Spleen (tissue), 11 donors: Measurements from ENCODE around the gene C2orf92. TPM values are rescaled to one million over a fixed set of nuclear protein-coding genes. Genes with fewer than 3 reads are reported as not detected.

Experiments
- DNase-seq: peaks from one replicate; pipeline ENCODE4 v3.0.0-alpha.2; 2020
- H3K27ac ChIP-seq, 8 donors: fragments of 200-600 bp; sonication (generic) in 7 of 8; 1 replicate in 4 of 8; 2 replicates in 4 of 8; pipeline versions ENCODE4 v1.5.0 to v1.8.0; 2016 to 2021; ENCODE audit warnings: inconsistent platforms in 4 of 8, mild to moderate bottlenecking in 4 of 8, moderate library complexity in 1 of 8
- H3K27me3 ChIP-seq, 7 donors: fragments of 200-600 bp; sonication (generic) in 6 of 7; replicated peaks in 1 of 7; 1 replicate in 4 of 7; 2 replicates in 3 of 7; pipeline versions ENCODE4 v1.5.0 to v1.8.0; 2016 to 2021; ENCODE audit warnings: inconsistent platforms in 3 of 7, mild to moderate bottlenecking in 1 of 7
- H3K36me3 ChIP-seq, 6 donors: fragments of 200-600 bp; sonication (generic) in 5 of 6; 1 replicate in 4 of 6; 2 replicates in 2 of 6; pipeline versions ENCODE4 v1.5.0 to v1.8.0; 2016 to 2021; ENCODE audit warnings: inconsistent platforms in 2 of 6
- H3K4me1 ChIP-seq, 6 donors: fragments of 200-600 bp; sonication (generic) in 5 of 6; 1 replicate in 3 of 6; 2 replicates in 3 of 6; pipeline versions ENCODE4 v1.5.0 to v1.8.0; 2016 to 2021; ENCODE audit warnings: inconsistent platforms in 3 of 6
- H3K4me3 ChIP-seq, 8 donors: fragments of 200-600 bp; sonication (generic) in 7 of 8; 1 replicate in 4 of 8; 2 replicates in 4 of 8; pipeline versions ENCODE4 v1.5.0 to v1.8.0; 2016 to 2021; ENCODE audit warnings: inconsistent platforms in 4 of 8, mild to moderate bottlenecking in 4 of 8, moderate library complexity in 2 of 8
- H3K9me3 ChIP-seq, 8 donors: fragments of 200-600 bp; sonication (generic) in 7 of 8; 1 replicate in 4 of 8; 2 replicates in 4 of 8; pipeline versions ENCODE4 v1.5.0 to v1.8.0; 2016 to 2021; ENCODE audit warnings: inconsistent platforms in 4 of 8
- CTCF ChIP-seq, 11 experiments: fragments of 200-600 bp in 7 of 11; fragments of 450-650 bp in 4 of 11; sonication (generic) in 4 of 11; IDR thresholded peaks in 8 of 11; conservative IDR thresholded peaks in 3 of 11; 1 replicate in 7 of 11; 2 replicates in 4 of 11; pipeline versions ENCODE4 v1.4.0 to v1.8.0; 2016 to 2021; ENCODE audit warnings: antibody characterized with exemption in 11 of 11, inconsistent platforms in 4 of 11, mild to moderate bottlenecking in 1 of 11
- POLR2A ChIP-seq, 3 donors: fragments of 450-650 bp; IDR thresholded peaks; one replicate each; pipeline ENCODE4 v1.5.1; 2017; ENCODE audit warnings: antibody characterized with exemption in 3 of 3, mild to moderate bottlenecking in 1 of 3
- POLR2AphosphoS5 ChIP-seq, 3 donors: sonication (generic); formaldehyde crosslinking; IDR thresholded peaks; one replicate each; pipeline ENCODE4 v1.5.1; 2017; ENCODE audit warnings: antibody characterized with exemption in 3 of 3
- WGBS, 5 donors: extraction: QIAGEN DNeasy Blood & Tissue Kit in 3 of 5; methylation state at CpG; one replicate each; pipeline versions ENCODE4 v1.1.5 to v1.1.7; 2013 to 2018; 5-methylcytosine and 5-hydroxymethylcytosine counted together
- intact Hi-C: fragments of 100-400 bp; cut with DNase I; formaldehyde crosslinking; loops from one replicate; pipeline ENCODE4 v1.15.0; 2023; ENCODE audit warnings: low total_unique reads
- polyA plus RNA-seq, 3 donors: library from polyadenylated mRNA; stranded (reverse); fragments of 200-250 nt; gene quantifications; one replicate each; pipeline ENCODE4 v1.2.1, GENCODE V29; 2013
- total RNA-seq, 7 donors: library from RNA; depleted of rRNA in 3 of 7; stranded (reverse); fragments of >200 nt in 3 of 7; fragmentation: NEBNext Ultra II Directional in 4 of 7; extraction: Animal tissue kit (Norgen Biotek cat#: 25700) in 4 of 7; gene quantifications; one replicate each; pipeline versions ENCODE4 v1.1.0 to v1.2.1, GENCODE V29; 2016 to 2021
- donor health status: healthy with polysubstance abuse.
- donor health status: DM: no; HTN: no; CAD: no; lungs with moderate emphysema.
- donor health status: DM: no; HTN: no; CAD: no.
- donor health status: Bipolar disorder and iron deficiency.
- donor health status: healthy.
- donor health status: DM: no; HTN: no; CAD: no.
- donor health status: DM: yes; HTN: yes; CAD: no.

The C2orf92 gene
- total and polyA plus RNA-seq, 10 donors = 5.7 to 33.6 (median 21.4) TPM

GRCh38 chr2:97645112-97645694 lies 24.3 kb upstream of the C2orf92 start:
- Histone ChIP-seq H3K27me3 (no peaks in the 10 kb centered on the region), H3K27ac (peak overlapping the region; percentile 93 to 97 (median 96)), H3K36me3 (peaks cover 5 to 34% (median 27%) of the 10 kb centered on the region in 6 donors), H3K4me3 (peak overlapping the region; percentile 87 to 100 (median 95)), H3K9me3 (no peaks in the 10 kb centered on the region), H3K4me1 (peaks cover 7 to 47% (median 30%) of the 10 kb centered on the region in 6 donors)
- DNase-seq = peak; percentile 91
- WGBS, 5 donors = 4 to 7% (median 4%) methylated on average over 19 of the region's 19 CpGs
- intact Hi-C loops = no loop called here
- TF ChIP-seq CTCF (IDR thresholded peaks at IDR 0.05 in 8 of 11, conservative IDR thresholded peaks at IDR 0.05 in 3 of 11) (no peak), POLR2AphosphoS5 (IDR thresholded peaks at IDR 0.05) (no peak), POLR2A (IDR thresholded peaks at IDR 0.05) (no peak)

- 1 to 2% (median 1%) methylated on average over 40 to 63 of the region's 63 CpGs for WGBS, 5 donors
- TF ChIP-seq POLR2AphosphoS5 (IDR thresholded peaks at IDR 0.05) (peak; percentile 94 to 95 (median 94)), CTCF (IDR thresholded peaks at IDR 0.05 in 8 of 11, conservative IDR thresholded peaks at IDR 0.05 in 3 of 11) (peak in 5 of 11 experiments; percentile 13 to 54 (median 36)), POLR2A (IDR thresholded peaks at IDR 0.05) (peak; percentile 43 to 81 (median 57))
- no peaks in the 10 kb centered on the region for H3K9me3 ChIP-seq
- peaks cover 7 to 47% (median 30%) of the 10 kb centered on the region in 6 donors for H3K4me1 ChIP-seq
- H3K4me3 ChIP-seq = peak within 1 kb of the TSS; percentile 87 to 100 (median 95)
- H3K36me3 ChIP-seq = peaks cover 5 to 42% (median 30%) of the 10 kb centered on the region in 6 donors
- DNase-seq = peak; percentile 100
- no peaks in the 10 kb centered on the region for H3K27me3 ChIP-seq
- H3K27ac ChIP-seq = peak within 1 kb of the TSS; percentile 93 to 97 (median 96)
- intact Hi-C loops = no loop called here
These were observed 23.6 kb upstream of the C2orf92 start, which contains the start of gene COX5B for GRCh38 chr2:97645695-97646629. Gene COX5B, plus strand, starts transcription at chr2:97646062. Its CDS starts 25 bp downstream, at chr2:97646087.

GRCh38 chr2:97646977-97647376 lies 22.5 kb upstream of the C2orf92 start:
- peaks cover 5 to 44% (median 30%) of the 10 kb centered on the region in 6 donors for H3K36me3 ChIP-seq
- no peaks in the 10 kb centered on the region for H3K9me3 ChIP-seq
- H3K4me1 ChIP-seq = peaks cover 7 to 47% (median 30%) of the 10 kb centered on the region in 6 donors
- intact Hi-C loops = no loop called here
- peak overlapping the region in 6 of 8 donors; percentile 95 to 97 (median 96) for H3K27ac ChIP-seq
- H3K4me3 ChIP-seq = peak overlapping the region in 7 of 8 donors; percentile 87 to 100 (median 95)
- WGBS, 5 donors = 80 to 91% (median 85%) methylated on average over 4 of the region's 4 CpGs
- DNase-seq = no peak
- no peaks in the 10 kb centered on the region for H3K27me3 ChIP-seq
- no peak for TF ChIP-seq CTCF (IDR thresholded peaks at IDR 0.05 in 8 of 11, conservative IDR thresholded peaks at IDR 0.05 in 3 of 11)
- TF ChIP-seq POLR2AphosphoS5 (IDR thresholded peaks at IDR 0.05) = no peak
- TF ChIP-seq POLR2A (IDR thresholded peaks at IDR 0.05) = no peak
